ENCODE measurements around the gene CELA1.

CELA1 gene

DNA sequence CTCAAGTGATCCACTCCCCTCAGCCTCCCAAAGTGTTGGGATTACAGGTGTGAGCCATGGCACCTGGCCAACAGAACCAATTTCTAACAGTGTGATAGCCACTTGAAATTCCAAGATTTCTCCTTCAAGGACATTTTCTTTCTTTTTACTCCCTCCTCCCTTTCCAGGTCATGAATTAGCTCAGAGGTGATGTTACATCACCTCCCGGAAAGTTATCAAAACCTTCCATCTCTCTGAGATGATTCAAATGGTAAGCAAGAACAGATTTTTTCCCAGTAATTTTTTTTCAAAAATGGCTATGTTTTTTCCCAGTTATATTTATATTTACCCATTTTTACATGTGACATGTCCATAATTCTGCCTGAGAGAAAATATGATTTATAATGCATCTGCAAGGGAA lies 60.6 kb downstream of the CELA1 start:
- Histone ChIP-seq H3K4me2 (ENCODE audit: low read length) (no peak overlapping the region), H3K4me1 (ENCODE audit: insufficient read depth, low read length, severe bottlenecking) (no peaks in the 10 kb centered on the region), H3F3A (ENCODE audit: insufficient read depth, low read length) (no peaks in the 10 kb centered on the region), H3K27me3 (ENCODE audit: insufficient read depth, low read length) (no peaks in the 10 kb centered on the region), H3K79me2 (ENCODE audit: insufficient read depth, low read length) (no peaks in the 10 kb centered on the region), H3K36me3 (ENCODE audit: insufficient read depth, low read length) (no peaks in the 10 kb centered on the region), H3K9me3 (ENCODE audit: low read length) (no peaks in the 10 kb centered on the region), H3K4me3 (ENCODE audit: low read depth, low read length, poor library complexity, severe bottlenecking) (no peak overlapping the region), H3K27ac (ENCODE audit: low read depth, low read length, poor library complexity, severe bottlenecking) (no peak overlapping the region), H4K20me1 (ENCODE audit: insufficient read depth, low read length) (no peaks in the 10 kb centered on the region), H3K9me2 (ENCODE audit: low read depth, low read length) (no peaks in the 10 kb centered on the region), H3K9ac (ENCODE audit: low read length) (no peak overlapping the region), H2AFZ (ENCODE audit: low read length) (no peak overlapping the region)
- TF ChIP-seq, protein P1, sequence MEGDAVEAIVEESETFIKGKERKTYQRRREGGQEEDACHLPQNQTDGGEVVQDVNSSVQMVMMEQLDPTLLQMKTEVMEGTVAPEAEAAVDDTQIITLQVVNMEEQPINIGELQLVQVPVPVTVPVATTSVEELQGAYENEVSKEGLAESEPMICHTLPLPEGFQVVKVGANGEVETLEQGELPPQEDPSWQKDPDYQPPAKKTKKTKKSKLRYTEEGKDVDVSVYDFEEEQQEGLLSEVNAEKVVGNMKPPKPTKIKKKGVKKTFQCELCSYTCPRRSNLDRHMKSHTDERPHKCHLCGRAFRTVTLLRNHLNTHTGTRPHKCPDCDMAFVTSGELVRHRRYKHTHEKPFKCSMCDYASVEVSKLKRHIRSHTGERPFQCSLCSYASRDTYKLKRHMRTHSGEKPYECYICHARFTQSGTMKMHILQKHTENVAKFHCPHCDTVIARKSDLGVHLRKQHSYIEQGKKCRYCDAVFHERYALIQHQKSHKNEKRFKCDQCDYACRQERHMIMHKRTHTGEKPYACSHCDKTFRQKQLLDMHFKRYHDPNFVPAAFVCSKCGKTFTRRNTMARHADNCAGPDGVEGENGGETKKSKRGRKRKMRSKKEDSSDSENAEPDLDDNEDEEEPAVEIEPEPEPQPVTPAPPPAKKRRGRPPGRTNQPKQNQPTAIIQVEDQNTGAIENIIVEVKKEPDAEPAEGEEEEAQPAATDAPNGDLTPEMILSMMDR (IDR thresholded peaks at IDR 0.05; ENCODE audit: low read length): no peak

DNA sequence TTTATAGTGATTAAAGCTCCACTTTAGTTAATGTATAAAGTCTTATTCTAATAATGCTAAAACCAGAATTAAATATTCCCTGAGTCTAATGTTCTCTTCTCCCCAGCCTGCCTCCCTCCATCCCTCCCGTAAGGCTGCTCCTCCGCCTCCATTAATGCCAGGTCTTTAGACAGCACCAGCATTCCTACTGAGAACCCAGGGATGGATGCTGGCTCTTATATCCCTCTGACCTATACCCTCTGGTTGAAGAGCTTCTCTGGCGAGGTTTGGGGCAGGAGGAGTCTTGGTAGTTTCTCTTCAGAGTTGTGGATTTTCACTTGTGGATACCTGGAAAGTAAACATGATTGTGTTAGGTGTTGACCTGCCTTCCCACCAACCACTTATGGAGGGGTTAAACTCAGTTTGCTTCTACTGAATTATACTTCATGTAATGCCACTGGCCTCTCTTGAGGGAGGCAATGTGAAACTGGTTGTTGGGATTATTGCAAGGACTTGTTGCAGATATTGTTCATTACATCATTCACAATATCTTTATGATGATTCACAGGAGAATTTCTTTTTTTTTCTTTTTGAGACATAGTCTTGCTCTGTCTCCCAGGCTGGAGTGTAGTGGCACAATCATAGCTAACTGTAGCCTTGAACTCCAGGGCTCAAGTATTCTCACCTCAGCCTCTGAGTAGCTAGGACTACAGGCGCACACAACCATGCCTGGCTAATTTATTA lies 65.1 kb downstream of the CELA1 start:
- Histone ChIP-seq H3K4me2 (ENCODE audit: low read length) (no peak overlapping the region), H3K4me1 (ENCODE audit: insufficient read depth, low read length, severe bottlenecking) (no peaks in the 10 kb centered on the region), H3K27me3 (ENCODE audit: insufficient read depth, low read length) (no peaks in the 10 kb centered on the region), H3K9ac (ENCODE audit: low read length) (no peak overlapping the region), H3K27ac (ENCODE audit: low read depth, low read length, poor library complexity, severe bottlenecking) (no peak overlapping the region), H3K9me2 (ENCODE audit: low read depth, low read length) (no peaks in the 10 kb centered on the region), H2AFZ (ENCODE audit: low read length) (no peak overlapping the region), H3K79me2 (ENCODE audit: insufficient read depth, low read length) (no peaks in the 10 kb centered on the region), H3F3A (ENCODE audit: insufficient read depth, low read length) (no peaks in the 10 kb centered on the region), H3K36me3 (ENCODE audit: insufficient read depth, low read length) (no peaks in the 10 kb centered on the region), H3K4me3 (ENCODE audit: low read depth, low read length, poor library complexity, severe bottlenecking) (no peak overlapping the region), H4K20me1 (ENCODE audit: insufficient read depth, low read length) (no peaks in the 10 kb centered on the region), H3K9me3 (ENCODE audit: low read length) (no peaks in the 10 kb centered on the region)
- TF ChIP-seq, protein P1 (IDR thresholded peaks at IDR 0.05; ENCODE audit: low read length): no peak
- TF ChIP-seq EZH2 (IDR thresholded peaks at IDR 0.05; ENCODE audit: borderline replicate concordance, low read length): no peak
